A549 (cell line): ENCODE measurements around the gene HYAL3. TPM values are rescaled to one million over a fixed set of nuclear protein-coding genes. Genes with fewer than 3 reads are reported as not detected.

Source experiments
- ATAC-seq, 2 experiments: fragments of 200-7000 bp in 1 of 2; fragments of >200 bp in 1 of 2; cut with Nextera tagmentation in 1 of 2; cut with Tn5 transposase in 1 of 2; 3 replicates each; pipeline versions ENCODE4 v1.8.0 to v1.9.1; 2018 to 2020; ENCODE audit warnings: mild to moderate bottlenecking in 1 of 2, moderate library complexity in 1 of 2
- CTCF ChIA-PET: fragments of 300-600 bp; sonication (Branson Sonifier 250); formaldehyde crosslinking; extraction: SDS; loops from one replicate; lab custom pipeline; 2021; ENCODE audit warnings: antibody characterized with exemption, inconsistent platforms; lab: Yijun Ruan, JAX
- POLR2A ChIA-PET: fragments of 350-600 bp; formaldehyde crosslinking; extraction: SDS; loops from one replicate; lab custom pipeline; 2021; ENCODE audit warnings: antibody characterized with exemption, inconsistent platforms; lab: Yijun Ruan, JAX
- DNase-seq, 2 experiments: peaks; one replicate each; pipeline versions ENCODE4 v3.0.0 to v3.0.0-alpha.2; 2011 to 2016; ENCODE audit warnings: low read depth in 1 of 2, low spot score in 1 of 2
- FAIRE-seq: peaks from 2 replicates; lab custom pipeline; 2011; peaks lifted over from hg19 to GRCh38; lab: Jason Lieb, UNC
- H3K27ac ChIP-seq, 2 experiments: fragments of >200 bp; sonication (Bioruptor Twin); formaldehyde crosslinking; 3 replicates each; pipeline ENCODE4 v1.5.1; 2016 to 2017
- H3K4me1 ChIP-seq: fragments of >200 bp; sonication (Bioruptor Twin); formaldehyde crosslinking; 3 replicates; pipeline ENCODE4 v1.6.1; 2016
- H3K4me2 ChIP-seq: fragments of >200 bp; sonication (Bioruptor Twin); formaldehyde crosslinking; 3 replicates; pipeline ENCODE4 v1.6.1; 2016
- H3K4me3 ChIP-seq: fragments of >200 bp; sonication (Bioruptor Twin); formaldehyde crosslinking; 3 replicates; pipeline ENCODE4 v1.5.1; 2016
- H3K9me3 ChIP-seq: fragments of >200 bp; sonication (Bioruptor Twin); formaldehyde crosslinking; 3 replicates; pipeline ENCODE4 v1.6.1; 2016
- BHLHE40 ChIP-seq: IDR thresholded peaks from 2 replicates; pipeline ENCODE4 v1.6.1; 2012; ENCODE audit warnings: low read depth, low read length, inconsistent platforms
- CBX2 ChIP-seq: fragments of 200-600 bp; sonication (generic); IDR thresholded peaks from 2 replicates; pipeline ENCODE4 v1.6.1; 2016; ENCODE audit warnings: low read depth, mild to moderate bottlenecking, borderline replicate concordance
- EHF ChIP-seq: fragments of 250-450 bp; sonication (Bioruptor Pico); IDR thresholded peaks from 2 replicates; pipeline ENCODE4 v1.5.0; 2020; ENCODE audit warnings: mild to moderate bottlenecking
- FOSB ChIP-seq: fragments of 250-450 bp; sonication (Bioruptor Pico); IDR thresholded peaks from 2 replicates; pipeline ENCODE4 v1.5.0; 2020; ENCODE audit warnings: mild to moderate bottlenecking, moderate library complexity
- FOSL2 ChIP-seq, 2 experiments: fragments of 450-650 bp in 1 of 2; fragments of >200 bp in 1 of 2; sonication (Bioruptor Twin) in 1 of 2; formaldehyde crosslinking; IDR thresholded peaks; 2 replicates each; pipeline versions ENCODE4 v1.5.0 to v1.6.1; 2016 to 2020; ENCODE audit warnings: mild to moderate bottlenecking in 1 of 2, moderate library complexity in 1 of 2
- GATA3 ChIP-seq: IDR thresholded peaks from 2 replicates; pipeline ENCODE4 v1.6.1; 2012; ENCODE audit warnings: borderline replicate concordance
- HOXB13 ChIP-seq: fragments of 250-450 bp; sonication (Bioruptor Pico); IDR thresholded peaks from 2 replicates; pipeline ENCODE4 v1.5.0; 2020; ENCODE audit warnings: low read depth, mild to moderate bottlenecking, moderate library complexity
- JUN ChIP-seq, 2 experiments: fragments of >200 bp; sonication (Bioruptor Twin); formaldehyde crosslinking; IDR thresholded peaks; 2 replicates in 1 of 2; 3 replicates in 1 of 2; pipeline ENCODE4 v1.6.1; 2016 to 2017
- JUNB ChIP-seq: fragments of >200 bp; sonication (Bioruptor Twin); formaldehyde crosslinking; IDR thresholded peaks from 2 replicates; pipeline ENCODE4 v1.6.1; 2016
- MAFK ChIP-seq: fragments of 450-650 bp; IDR thresholded peaks from 2 replicates; pipeline ENCODE4 v1.6.1; 2014; ENCODE audit not compliant: partially characterized antibody
- MAZ ChIP-seq: fragments of 150-350 bp; IDR thresholded peaks from 2 replicates; pipeline ENCODE4 v1.6.1; 2014; ENCODE audit warnings: antibody characterized with exemption, low read depth, low read length, borderline replicate concordance
- NPAS2 ChIP-seq: fragments of 250-450 bp; sonication (Bioruptor Pico); IDR thresholded peaks from 2 replicates; pipeline ENCODE4 v1.8.0; 2022; ENCODE audit warnings: mild to moderate bottlenecking, moderate library complexity, borderline replicate concordance
- NR3C1 ChIP-seq: fragments of >200 bp; sonication (Bioruptor Twin); formaldehyde crosslinking; IDR thresholded peaks from 3 replicates; pipeline ENCODE4 v1.6.1; 2017
- PHF8 ChIP-seq: fragments of 200-600 bp; sonication (generic); IDR thresholded peaks from 2 replicates; pipeline ENCODE4 v1.6.1; 2016; ENCODE audit warnings: low read depth, mild to moderate bottlenecking, antibody characterized with exemption, moderate library complexity, borderline replicate concordance
- POLR2A ChIP-seq: IDR thresholded peaks from 2 replicates; pipeline ENCODE4 v1.6.1; 2012; ENCODE audit warnings: mild to moderate bottlenecking, low read length
- POLR2AphosphoS2 ChIP-seq: conservative IDR thresholded peaks from 2 replicates; pipeline ENCODE4 v1.6.1; 2012; ENCODE audit warnings: low read length, improper control_type of control experiment, inconsistent platforms
- RCOR1 ChIP-seq: fragments of 150-350 bp; IDR thresholded peaks from 2 replicates; pipeline ENCODE4 v1.6.1; 2014; ENCODE audit warnings: antibody characterized with exemption, low read length, low read depth
- ZC3H11A ChIP-seq: fragments of 450-650 bp; IDR thresholded peaks from 2 replicates; pipeline ENCODE4 v1.6.1; 2014; ENCODE audit warnings: antibody characterized with exemption, mild to moderate bottlenecking
- ZSCAN20 ChIP-seq: fragments of 250-450 bp; sonication (Bioruptor Pico); IDR thresholded peaks from 2 replicates; pipeline ENCODE4 v1.8.0; 2022; ENCODE audit warnings: mild to moderate bottlenecking, moderate library complexity
- WGBS: methylation state at CpG from one replicate; pipeline ENCODE4 v1.1.6; 2017; ENCODE audit errors: missing lambda C conversion rate; 5-methylcytosine and 5-hydroxymethylcytosine counted together
- polyA plus RNA-seq, 4 experiments: library from polyadenylated mRNA; depleted of rRNA in 3 of 4; stranded (reverse); fragments of >200 nt; fragmentation: RNase III in 1 of 4; extraction: RNeasy Plus Mini Kit Qiagen cat#74134 plus additional on column Dnase treatment in 1 of 4; gene quantifications; 2 replicates in 3 of 4; 3 replicates in 1 of 4; pipeline ENCODE4 v1.2.3, GENCODE V29; 2011 to 2017
- TF ChIP-seq, protein P1 (sequence below): IDR thresholded peaks from 2 replicates; pipeline ENCODE4 v1.6.1; 2012; ENCODE audit warnings: low read depth, borderline replicate concordance
- TF ChIP-seq, protein P2 (sequence below): IDR thresholded peaks from 2 replicates; pipeline ENCODE4 v1.6.1; 2012
- TF ChIP-seq, protein P3 (sequence below): fragments of 150-350 bp; IDR thresholded peaks from 2 replicates; pipeline ENCODE4 v1.6.1; 2014; ENCODE audit warnings: low read depth, mild to moderate bottlenecking, low read length

Gene HYAL3
- polyA plus RNA-seq, 2 of the 4 experiments (the other 2 are of a cell fraction), result 3.0 to 5.0 TPM

DNA sequence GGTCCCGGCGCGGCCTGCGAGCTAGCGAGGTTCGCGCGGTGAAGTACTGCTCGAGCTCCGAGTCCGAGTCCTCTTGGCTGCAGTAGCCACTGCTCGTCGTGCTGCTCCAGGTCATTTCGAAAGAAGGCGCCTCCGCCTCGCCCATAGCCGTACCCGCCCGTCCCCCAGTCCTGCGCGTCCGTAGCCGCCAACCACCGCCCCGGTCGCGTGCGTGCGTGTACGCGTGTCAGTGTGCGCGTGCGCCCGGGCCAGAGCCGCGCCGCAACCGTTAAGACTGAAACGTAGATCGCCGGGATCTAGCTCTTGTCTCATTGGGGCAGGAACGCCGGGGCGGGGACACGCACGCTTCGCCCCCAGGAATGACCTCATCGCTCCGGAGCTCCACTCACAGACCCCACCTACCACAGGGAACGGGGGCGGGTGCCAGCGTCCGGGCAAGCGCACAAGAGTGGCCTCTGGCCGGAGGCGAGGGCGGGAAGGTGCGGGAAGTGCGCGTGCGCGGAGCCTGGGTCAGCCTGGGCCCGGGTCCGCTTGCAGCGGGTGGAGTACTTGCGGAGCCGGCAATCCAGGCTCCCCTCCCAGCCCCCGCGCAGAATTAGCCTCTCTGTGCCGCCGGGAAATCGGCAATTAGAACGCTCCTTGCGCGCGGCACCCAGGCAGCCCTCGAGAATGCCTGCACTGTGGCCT is 38.1 kb upstream of the HYAL3 start:
- ChIA-PET POLR2A (interaction anchor here (0.9 to 2.0 kb wide), 12 partner anchors 9 to 274 kb away, joined by 3 to 27 read pairs (median 4); partner anchors contain the start of genes CISH, CYB561D2, HEMK1 and HYAL3), CTCF (interaction anchor here (1.2 to 6.2 kb wide), 3 partner anchors 10 to 16 kb away, joined by 3 to 56 read pairs (median 15); partner anchors contain the start of gene HYAL2)

DNA sequence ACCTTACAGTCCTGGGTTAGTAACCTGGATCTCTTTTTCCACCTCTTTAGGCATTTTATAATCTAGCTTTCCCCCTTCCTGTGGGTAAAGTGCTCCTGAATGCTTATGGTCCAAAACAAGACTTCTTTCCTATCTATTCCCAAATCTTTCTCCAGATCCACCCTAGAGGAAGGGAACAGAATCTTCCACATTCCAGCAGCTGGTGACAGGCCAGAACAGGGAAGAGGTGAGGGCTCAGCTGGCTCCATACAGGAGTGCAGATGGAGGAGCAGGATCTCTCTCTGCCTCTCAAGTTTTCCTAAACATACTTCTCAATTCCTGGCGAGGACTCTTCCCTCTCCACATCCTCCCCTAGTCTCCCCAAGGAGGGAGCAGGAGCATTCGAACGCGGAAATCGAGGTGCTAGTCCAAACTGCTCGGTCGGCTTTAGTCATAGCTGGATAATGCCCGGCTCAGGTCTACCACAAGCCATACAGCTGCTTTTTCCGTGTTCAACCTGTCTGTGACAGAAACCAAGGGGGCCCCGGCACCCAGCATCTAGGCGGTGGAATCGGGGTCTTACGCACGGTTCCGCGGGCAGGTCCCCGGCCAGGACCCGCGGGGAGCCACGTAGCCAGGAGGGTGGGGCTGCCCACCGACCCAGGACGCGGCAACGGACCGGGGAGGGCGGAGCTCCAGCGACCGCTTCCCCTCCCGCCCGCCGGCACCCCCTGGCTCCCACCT is 37.4 kb upstream of the HYAL3 start:
- ChIA-PET POLR2A (interaction anchor here (0.9 to 2.0 kb wide), 12 partner anchors 8 to 275 kb away, joined by 3 to 27 read pairs (median 4); partner anchors contain the start of genes CISH, CYB561D2, HEMK1 and HYAL3), CTCF (interaction anchor here (1.2 to 6.2 kb wide), 5 partner anchors 11 to 213 kb away, joined by 3 to 56 read pairs (median 4); partner anchors contain the start of gene HYAL2)
- WGBS, result 4% methylated on average over 8 of the region's 31 CpGs
- Histone ChIP-seq H3K4me3 (peak overlapping the region; percentile 72), H3K27ac (peak overlapping the region; percentile 92 to 98), H3K4me2 (peak overlapping the region; percentile 97), H3K9me3 (no peaks in the 10 kb centered on the region), H3K4me1 (peaks cover 29% of the 10 kb centered on the region)
- DNase-seq (peak in 1 of 2 experiments; percentile 32), ATAC-seq (peak; percentile 27 to 76), FAIRE-seq (no peak)
- TF ChIP-seq GATA3 (0 out of 2 replicates have a peak, but pooled peaks have one; percentile 1), MAFK (no peak), JUN (IDR thresholded peaks at IDR 0.05) (0 out of 5 replicates have a peak, but pooled peaks of 1 of the 2 experiments have one; percentile 4)

More for the DNA sequence above, 38.1 kb upstream of the HYAL3 start:
- Histone ChIP-seq H3K27ac (peak overlapping the region; percentile 92 to 98), H3K4me1 (peaks cover 29% of the 10 kb centered on the region), H3K4me2 (peak overlapping the region; percentile 97), H3K4me3 (peak overlapping the region; percentile 72), H3K9me3 (no peaks in the 10 kb centered on the region)
- FAIRE-seq (no peak), DNase-seq (peak; percentile 97 to 98), ATAC-seq (peak; percentile 91 to 93)
- TF ChIP-seq BHLHE40, result peak; percentile 72
- peak; percentile 12; the same call in 1 of the 2 replicates for TF ChIP-seq GATA3
- TF ChIP-seq NPAS2 (CRISPR knock-in tag), result no peak
- TF ChIP-seq, protein P1, sequence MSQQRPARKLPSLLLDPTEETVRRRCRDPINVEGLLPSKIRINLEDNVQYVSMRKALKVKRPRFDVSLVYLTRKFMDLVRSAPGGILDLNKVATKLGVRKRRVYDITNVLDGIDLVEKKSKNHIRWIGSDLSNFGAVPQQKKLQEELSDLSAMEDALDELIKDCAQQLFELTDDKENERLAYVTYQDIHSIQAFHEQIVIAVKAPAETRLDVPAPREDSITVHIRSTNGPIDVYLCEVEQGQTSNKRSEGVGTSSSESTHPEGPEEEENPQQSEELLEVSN, result peak; percentile 91; the same call in 1 of the 2 replicates
- TF ChIP-seq, protein P2, sequence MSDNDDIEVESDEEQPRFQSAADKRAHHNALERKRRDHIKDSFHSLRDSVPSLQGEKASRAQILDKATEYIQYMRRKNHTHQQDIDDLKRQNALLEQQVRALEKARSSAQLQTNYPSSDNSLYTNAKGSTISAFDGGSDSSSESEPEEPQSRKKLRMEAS, result peak; percentile 84
- TF ChIP-seq NR3C1, result no peak
- TF ChIP-seq POLR2A, result peak; percentile 67
- TF ChIP-seq PHF8, result peak; percentile 65; the same call in 1 of the 2 replicates
- TF ChIP-seq JUN (IDR thresholded peaks at IDR 0.05), result 0 out of 5 replicates have a peak, but pooled peaks have one; percentile 25 to 48
- TF ChIP-seq CBX2, result no peak
- WGBS, result 0% methylated on average over 4 of the region's 79 CpGs

DNA sequence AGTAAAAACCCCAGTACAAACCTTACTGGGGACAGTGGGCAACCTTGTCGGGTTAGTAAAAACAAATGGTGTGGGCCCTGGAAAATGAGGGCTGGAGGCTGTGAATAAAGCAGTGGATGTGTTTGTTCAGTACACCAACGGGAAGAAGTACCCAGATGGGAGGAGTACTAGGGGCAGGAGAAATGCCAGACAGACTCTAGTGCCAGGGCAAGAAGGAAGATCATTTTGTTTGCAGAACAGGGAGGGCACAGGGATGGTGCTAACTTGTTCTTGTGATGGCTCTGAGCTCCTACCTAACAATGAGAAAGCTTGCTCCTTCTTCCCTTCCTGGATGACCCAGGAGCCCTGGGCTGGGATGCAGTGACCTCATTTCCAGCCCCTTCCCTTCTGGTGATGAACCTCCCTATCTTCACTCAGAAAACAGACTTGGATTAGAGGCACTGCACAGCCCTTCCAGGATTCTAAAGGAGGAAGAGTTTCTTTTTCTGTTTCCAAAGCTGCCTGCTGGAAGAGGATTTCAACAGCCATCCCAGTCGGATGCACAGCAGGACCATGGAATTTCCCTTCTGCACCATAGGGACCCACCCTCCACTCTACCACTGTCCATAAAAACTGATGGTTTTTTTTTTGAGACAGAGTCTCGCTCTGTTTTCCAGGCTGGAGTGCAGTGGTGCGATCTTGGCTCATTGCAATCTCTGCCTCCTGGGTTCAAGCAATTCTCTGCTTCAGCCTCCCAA is 35.3 kb upstream of the HYAL3 start:
- Histone ChIP-seq H3K27ac (no peak overlapping the region), H3K4me3 (no peak overlapping the region), H3K4me1 (peaks cover 29% of the 10 kb centered on the region), H3K9me3 (no peaks in the 10 kb centered on the region), H3K4me2 (peak overlapping the region; percentile 97)
- DNase-seq (no peak), FAIRE-seq (no peak), ATAC-seq (no peak)
- ChIA-PET CTCF (interaction anchor here (0.6 to 6.2 kb wide), 3 partner anchors 12 to 37 kb away, joined by 3 to 56 read pairs (median 4); partner anchors contain the start of gene HYAL2), POLR2A (no interaction called here)
- WGBS, result 75% methylated on average over 5 of the region's 5 CpGs
- TF ChIP-seq RCOR1, result no peak
- TF ChIP-seq POLR2AphosphoS2, result no peak
- no peak for TF ChIP-seq FOSB (CRISPR knock-in tag)
- TF ChIP-seq, protein P3, sequence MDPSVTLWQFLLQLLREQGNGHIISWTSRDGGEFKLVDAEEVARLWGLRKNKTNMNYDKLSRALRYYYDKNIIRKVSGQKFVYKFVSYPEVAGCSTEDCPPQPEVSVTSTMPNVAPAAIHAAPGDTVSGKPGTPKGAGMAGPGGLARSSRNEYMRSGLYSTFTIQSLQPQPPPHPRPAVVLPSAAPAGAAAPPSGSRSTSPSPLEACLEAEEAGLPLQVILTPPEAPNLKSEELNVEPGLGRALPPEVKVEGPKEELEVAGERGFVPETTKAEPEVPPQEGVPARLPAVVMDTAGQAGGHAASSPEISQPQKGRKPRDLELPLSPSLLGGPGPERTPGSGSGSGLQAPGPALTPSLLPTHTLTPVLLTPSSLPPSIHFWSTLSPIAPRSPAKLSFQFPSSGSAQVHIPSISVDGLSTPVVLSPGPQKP, result no peak
- TF ChIP-seq ZSCAN20 (CRISPR knock-in tag), result no peak
- no peak for TF ChIP-seq HOXB13 (CRISPR knock-in tag)
- no peak for TF ChIP-seq PHF8
- TF ChIP-seq MAZ, result no peak
- TF ChIP-seq ZC3H11A, result no peak
- no peak for TF ChIP-seq FOSL2 (IDR thresholded peaks at IDR 0.05)
- no peak for TF ChIP-seq FOSL2 (CRISPR knock-in tag; IDR thresholded peaks at IDR 0.05)
- no peak for TF ChIP-seq EHF
- no peak for TF ChIP-seq CBX2
- TF ChIP-seq JUNB, result no peak
- TF ChIP-seq, protein P1, result no peak
